ENCODE results near the gene TAF15.

TAF15 gene

GRCh38 chr17:35872196-35872980, 63.1 kb downstream of the TAF15 start:
- no peak for DNase-seq (ENCODE audit: low read depth)

- no peak for DNase-seq (ENCODE audit: low read depth)
Observed at GRCh38 chr17:35875072-35875799, 66.0 kb downstream of the TAF15 start.

- no peak for DNase-seq (ENCODE audit: low read depth)
Observed at GRCh38 chr17:35875800-35876139, 66.5 kb downstream of the TAF15 start.

- DNase-seq (ENCODE audit: low read depth): no peak
Observed at GRCh38 chr17:35876534-35876933, 67.2 kb downstream of the TAF15 start.

GRCh38 chr17:35877345-35878029, 68.2 kb downstream of the TAF15 start:
- no peak for DNase-seq (ENCODE audit: low read depth)

GRCh38 chr17:35878361-35878760, 69.1 kb downstream of the TAF15 start:
- no peak for DNase-seq (ENCODE audit: low read depth)

- DNase-seq (ENCODE audit: low read depth): peak; percentile 32
Observed at GRCh38 chr17:35879773-35880654, 70.7 kb downstream of the TAF15 start, which contains the start of gene CCL5. CCL5 (minus strand) TSS chr17:35880360.

- DNase-seq (ENCODE audit: low read depth): no peak
Observed at GRCh38 chr17:35889241-35889640, 80.0 kb downstream of the TAF15 start.

GRCh38 chr17:35889818-35890773, 80.8 kb downstream of the TAF15 start:
- no peak for DNase-seq (ENCODE audit: low read depth)

GRCh38 chr17:35890774-35891155, 81.5 kb downstream of the TAF15 start:
- DNase-seq (ENCODE audit: low read depth): no peak

GRCh38 chr17:35891269-35891668, 82.0 kb downstream of the TAF15 start:
- DNase-seq (ENCODE audit: low read depth): no peak

GRCh38 chr17:35892091-35893035, 83.1 kb downstream of the TAF15 start:
- DNase-seq (ENCODE audit: low read depth): peak; percentile 47

GRCh38 chr17:35893751-35894150, 84.5 kb downstream of the TAF15 start:
- no peak for DNase-seq (ENCODE audit: low read depth)

- DNase-seq (ENCODE audit: low read depth): no peak
Observed at GRCh38 chr17:35894206-35894605, 84.9 kb downstream of the TAF15 start.

GRCh38 chr17:35895636-35896587, 86.6 kb downstream of the TAF15 start:
- DNase-seq (ENCODE audit: low read depth): no peak
